BJ (cell line): ENCODE results near the gene UNC50. TPM values are rescaled to one million over a fixed set of nuclear protein-coding genes. Genes with fewer than 3 reads are reported as not detected.

ENCODE experiments used
- CTCF ChIA-PET: fragments of 350-600 bp; formaldehyde crosslinking; extraction: SDS; loops from one replicate; lab custom pipeline; 2021; ENCODE audit warnings: antibody characterized with exemption, inconsistent platforms; lab: Yijun Ruan, JAX
- POLR2A ChIA-PET: fragments of 300-600 bp; sonication (Branson Sonifier 250); formaldehyde crosslinking; extraction: SDS; loops from one replicate; lab custom pipeline; 2021; ENCODE audit warnings: antibody characterized with exemption; lab: Charles Lee
- DNase-seq: peaks from one replicate; pipeline ENCODE4 v3.0.0-alpha.2; 2011; ENCODE audit warnings: low read depth
- H3K27me3 ChIP-seq: 2 replicates; pipeline ENCODE4 v1.6.0; 2011; ENCODE audit warnings: low read length; ENCODE audit not compliant: control insufficient read depth, insufficient read depth
- H3K36me3 ChIP-seq: 2 replicates; pipeline ENCODE4 v1.5.1; 2011; ENCODE audit warnings: low read length; ENCODE audit not compliant: control insufficient read depth, insufficient read depth
- H3K4me3 ChIP-seq: 2 replicates; pipeline ENCODE4 v1.5.1; 2011; ENCODE audit warnings: low read depth, mild to moderate bottlenecking, control low read depth, low read length
- CTCF ChIP-seq: IDR thresholded peaks from 2 replicates; pipeline ENCODE4 v1.5.1; 2011; ENCODE audit warnings: low read depth, mild to moderate bottlenecking, control low read depth, inconsistent platforms, low read length, moderate library complexity; ENCODE audit not compliant: insufficient read depth
- polyA plus RNA-seq: library from polyadenylated mRNA; depleted of rRNA; stranded (reverse); fragments of >200 nt; gene quantifications from 2 replicates; pipeline ENCODE4 v1.2.3, GENCODE V29; 2011; rRNA removed

UNC50 gene
- polyA plus RNA-seq, 1 experiment: 18.3 TPM

GRCh38 chr2:98663511-98664090 lies 55.2 kb downstream of the UNC50 start:
- ChIA-PET CTCF (interaction anchor here (1.6 kb wide), 1 partner anchor 14 kb away, joined by 5 read pairs; no protein-coding TSS in a partner anchor), POLR2A (no interaction called here)
- Histone ChIP-seq H3K36me3 (no peaks in the 10 kb centered on the region), H3K27me3 (no peaks in the 10 kb centered on the region), H3K4me3 (no peak overlapping the region)
- no peak for TF ChIP-seq CTCF
- no peak for DNase-seq

GRCh38 chr2:98664323-98664722 lies 55.9 kb downstream of the UNC50 start:
- CTCF ChIA-PET: interaction anchor here (0.6 to 1.6 kb wide), 2 partner anchors 15 to 509 kb away, joined by 4 to 5 read pairs; no protein-coding TSS in a partner anchor
- DNase-seq: no peak

GRCh38 chr2:98665677-98666076 lies 57.3 kb downstream of the UNC50 start:
- H3K36me3 ChIP-seq: no peaks in the 10 kb centered on the region
- no peak overlapping the region for H3K4me3 ChIP-seq
- POLR2A ChIA-PET: no interaction called here
- H3K27me3 ChIP-seq: no peaks in the 10 kb centered on the region
- CTCF ChIA-PET: no interaction called here
- TF ChIP-seq CTCF: no peak
- DNase-seq: no peak

More at GRCh38 chr2:98664323-98664722, 55.9 kb downstream of the UNC50 start:
- Histone ChIP-seq H3K36me3 (no peaks in the 10 kb centered on the region), H3K27me3 (no peaks in the 10 kb centered on the region), H3K4me3 (no peak overlapping the region)
- POLR2A ChIA-PET: no interaction called here
- TF ChIP-seq CTCF: no peak

Other genes with a start within 250 kb of the UNC50 start
- 13.7 and 21.0 TPM in 2 replicates for gene INPP4A, start 163.7 kb upstream of the UNC50 start, polyA plus RNA-seq
- gene COA5, start 77 bp upstream of the UNC50 start, polyA plus RNA-seq: 23.0 and 24.4 TPM in 2 replicates
- gene MGAT4A, start 122.5 kb downstream of the UNC50 start, polyA plus RNA-seq: 0.06 TPM in 1 of 2 replicates, not detected in the other